HG03135 (cell line): Measurements from ENCODE around the gene SH3BGRL2.
"Not testable (repeated sequence)": the region's sequence is repeated elsewhere in the genome, so short reads cannot be mapped to it uniquely, and the experiment has no call there.

Experiments used
- ATAC-seq: cut with Tn5 transposase; IDR thresholded peaks from one replicate; pipeline ENCODE4 v1.9.1; 2021; ENCODE audit warnings: mild to moderate bottlenecking, moderate library complexity; ENCODE audit not compliant: unreplicated experiment

Gene SH3BGRL2

GRCh38 chr6:79613912-79614311, 17.2 kb upstream of the SH3BGRL2 start:
- ATAC-seq, result no peak

GRCh38 chr6:79614326-79615305, 16.5 kb upstream of the SH3BGRL2 start:
- ATAC-seq, result no peak

- no peak for ATAC-seq
These were observed 13.6 kb upstream of the SH3BGRL2 start for GRCh38 chr6:79617518-79617941.

GRCh38 chr6:79618425-79618824, 12.7 kb upstream of the SH3BGRL2 start:
- ATAC-seq, result not testable (repeated sequence)

GRCh38 chr6:79621579-79621978, 9.6 kb upstream of the SH3BGRL2 start:
- no peak for ATAC-seq

GRCh38 chr6:79622364-79622763, 8.8 kb upstream of the SH3BGRL2 start:
- no peak for ATAC-seq

- ATAC-seq, result no peak
These were observed 8.0 kb upstream of the SH3BGRL2 start for GRCh38 chr6:79623106-79623505.

- no peak for ATAC-seq
These were observed 5.4 kb upstream of the SH3BGRL2 start for GRCh38 chr6:79625746-79626145.

GRCh38 chr6:79626811-79627210, 4.3 kb upstream of the SH3BGRL2 start:
- ATAC-seq, result no peak

GRCh38 chr6:79627422-79627821, 3.7 kb upstream of the SH3BGRL2 start:
- no peak for ATAC-seq

- no peak for ATAC-seq
These were observed 2.5 kb upstream of the SH3BGRL2 start for GRCh38 chr6:79628466-79629288.

- no peak for ATAC-seq
These were observed 698 bp upstream of the SH3BGRL2 start for GRCh38 chr6:79630380-79630882.

GRCh38 chr6:79631693-79632172, 604 bp downstream of the SH3BGRL2 start:
- no peak for ATAC-seq

- ATAC-seq, result no peak
These were observed 1.5 kb downstream of the SH3BGRL2 start for GRCh38 chr6:79632580-79632979.

GRCh38 chr6:79634491-79635231, 3.5 kb downstream of the SH3BGRL2 start:
- no peak for ATAC-seq

GRCh38 chr6:79635232-79635543, 4.1 kb downstream of the SH3BGRL2 start:
- no peak for ATAC-seq

- no peak for ATAC-seq
These were observed 5.5 kb downstream of the SH3BGRL2 start for GRCh38 chr6:79636673-79637072.

- ATAC-seq, result no peak
These were observed 9.3 kb downstream of the SH3BGRL2 start for GRCh38 chr6:79640146-79641111.

- ATAC-seq, result no peak
These were observed 14.9 kb downstream of the SH3BGRL2 start for GRCh38 chr6:79646006-79646405.

GRCh38 chr6:79646561-79646960, 15.4 kb downstream of the SH3BGRL2 start:
- ATAC-seq, result no peak
